Astrocyte of the cerebellum (primary cell): Measurements from ENCODE around the gene KCP.

Experiments
- DNase-seq: peaks from one replicate; pipeline ENCODE4 v3.0.0-alpha.2; 2011; ENCODE audit warnings: low read depth
- H3K4me3 ChIP-seq: 2 replicates; pipeline ENCODE4 v1.5.1; 2011; ENCODE audit warnings: mild to moderate bottlenecking, low read depth, low read length, moderate library complexity
- in situ Hi-C: cut with HindIII; loops from 2 replicates; pipeline ENCODE4 v1.10.0; 2017; ENCODE audit warnings: low sequenced_read_pairs
- TF ChIP-seq, protein P1 (sequence below): IDR thresholded peaks from 2 replicates; pipeline ENCODE4 v1.5.1; 2012; ENCODE audit warnings: low read length, low read depth, moderate library complexity, mild to moderate bottlenecking; ENCODE audit errors: missing control alignments

Gene KCP

DNA sequence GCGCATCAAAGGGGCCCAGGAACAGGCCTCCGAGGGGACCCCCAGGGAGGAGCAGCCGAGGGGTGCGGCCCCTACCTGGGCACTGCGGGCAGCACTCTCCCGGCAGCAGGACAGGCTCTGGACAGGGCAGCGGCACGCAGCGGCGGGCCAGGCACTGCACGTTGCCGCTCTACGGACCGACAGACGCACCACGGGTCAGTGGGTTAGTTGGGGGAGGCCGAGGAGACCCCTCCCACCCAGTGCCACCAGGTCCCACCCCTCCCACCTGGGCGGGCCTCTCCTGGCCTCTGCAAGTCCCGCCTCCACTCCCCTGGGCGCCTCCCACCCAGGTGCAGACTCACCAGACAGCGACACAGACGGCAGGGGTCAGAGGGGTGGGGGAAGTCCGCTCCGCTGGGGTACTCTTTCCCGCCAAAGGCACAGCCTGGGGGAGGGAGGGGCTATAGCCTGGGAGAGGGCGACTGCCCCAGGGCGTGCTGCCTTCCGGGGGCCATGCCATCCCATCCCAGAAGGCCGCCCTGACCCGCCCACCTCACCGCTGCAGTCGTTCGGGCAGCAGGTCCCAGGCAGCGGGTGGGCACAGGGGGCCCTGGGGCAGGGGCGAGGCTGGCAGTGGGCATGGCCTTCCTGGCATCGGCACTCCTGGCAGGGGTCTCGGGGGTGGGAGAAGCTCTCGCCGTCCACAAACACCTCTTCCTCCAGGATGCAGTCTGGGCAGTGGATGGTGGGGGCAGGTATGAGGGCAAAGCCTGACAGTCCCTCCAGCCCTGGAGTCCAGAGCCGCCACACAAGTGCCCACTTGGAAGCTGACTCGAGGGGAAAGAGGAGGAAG lies 19.2 kb downstream of the KCP start:
- DNase-seq: no peak
- in situ Hi-C loops: no loop called here
- H3K4me3 ChIP-seq: no peak overlapping the region
- TF ChIP-seq, protein P1, sequence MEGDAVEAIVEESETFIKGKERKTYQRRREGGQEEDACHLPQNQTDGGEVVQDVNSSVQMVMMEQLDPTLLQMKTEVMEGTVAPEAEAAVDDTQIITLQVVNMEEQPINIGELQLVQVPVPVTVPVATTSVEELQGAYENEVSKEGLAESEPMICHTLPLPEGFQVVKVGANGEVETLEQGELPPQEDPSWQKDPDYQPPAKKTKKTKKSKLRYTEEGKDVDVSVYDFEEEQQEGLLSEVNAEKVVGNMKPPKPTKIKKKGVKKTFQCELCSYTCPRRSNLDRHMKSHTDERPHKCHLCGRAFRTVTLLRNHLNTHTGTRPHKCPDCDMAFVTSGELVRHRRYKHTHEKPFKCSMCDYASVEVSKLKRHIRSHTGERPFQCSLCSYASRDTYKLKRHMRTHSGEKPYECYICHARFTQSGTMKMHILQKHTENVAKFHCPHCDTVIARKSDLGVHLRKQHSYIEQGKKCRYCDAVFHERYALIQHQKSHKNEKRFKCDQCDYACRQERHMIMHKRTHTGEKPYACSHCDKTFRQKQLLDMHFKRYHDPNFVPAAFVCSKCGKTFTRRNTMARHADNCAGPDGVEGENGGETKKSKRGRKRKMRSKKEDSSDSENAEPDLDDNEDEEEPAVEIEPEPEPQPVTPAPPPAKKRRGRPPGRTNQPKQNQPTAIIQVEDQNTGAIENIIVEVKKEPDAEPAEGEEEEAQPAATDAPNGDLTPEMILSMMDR: no peak

GRCh38 chr7:128890306-128891109 lies 20.0 kb downstream of the KCP start:
- TF ChIP-seq, protein P1: no peak
- H3K4me3 ChIP-seq: no peak overlapping the region
- in situ Hi-C loops: no loop called here
- DNase-seq: no peak

GRCh38 chr7:128889121-128889520 lies 21.4 kb downstream of the KCP start:
- H3K4me3 ChIP-seq: no peak overlapping the region
- TF ChIP-seq, protein P1: no peak
- in situ Hi-C loops: no loop called here
- no peak for DNase-seq

DNA sequence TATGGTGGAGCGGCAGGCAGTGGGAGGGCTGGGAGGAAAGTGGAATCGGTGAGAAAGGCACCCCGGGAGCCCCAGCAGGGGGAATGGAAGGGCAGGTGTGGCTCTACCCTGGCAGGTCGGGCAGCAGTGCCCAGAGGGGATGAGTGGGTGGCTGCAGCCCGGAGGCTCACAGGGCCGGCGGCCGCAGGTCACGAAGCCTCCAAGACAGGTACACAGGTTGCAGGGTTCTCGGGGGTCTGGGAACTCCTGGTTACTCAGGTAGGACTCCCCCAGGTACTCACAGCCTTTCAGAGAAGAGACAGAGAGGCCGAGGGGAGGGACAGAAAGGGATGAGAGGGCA lies 21.8 kb downstream of the KCP start:
- in situ Hi-C loops: no loop called here
- no peak for DNase-seq
- TF ChIP-seq, protein P1: no peak
- H3K4me3 ChIP-seq: no peak overlapping the region

DNA sequence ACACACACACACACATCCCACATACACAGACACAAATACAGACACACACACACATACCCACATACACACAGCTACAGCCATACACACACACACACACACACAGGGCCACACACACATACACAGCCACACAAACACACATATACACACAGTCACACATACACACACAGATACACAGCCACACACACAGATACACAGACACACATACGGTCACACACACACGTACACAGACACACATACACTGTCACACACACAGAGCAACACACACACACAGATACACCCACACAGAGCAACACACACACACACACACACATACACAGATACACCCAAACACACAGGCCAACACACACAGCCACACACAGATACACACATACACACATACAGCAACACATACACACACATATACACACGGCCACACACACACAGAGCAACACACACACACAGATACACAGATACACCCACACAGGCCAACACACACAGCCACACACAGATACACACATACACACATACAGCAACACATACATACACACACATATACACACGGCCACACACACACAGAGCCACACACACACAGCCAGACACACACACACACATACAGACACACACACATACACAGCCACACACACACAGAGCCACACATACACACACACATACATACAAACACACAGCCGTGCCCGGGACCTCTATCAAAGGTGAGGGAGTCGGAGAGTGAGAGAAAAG lies 22.3 kb downstream of the KCP start:
- no peak overlapping the region for H3K4me3 ChIP-seq
- TF ChIP-seq, protein P1: no peak
- in situ Hi-C loops: no loop called here
- DNase-seq: no peak

GRCh38 chr7:128887169-128888038 lies 23.1 kb downstream of the KCP start:
- no peak overlapping the region for H3K4me3 ChIP-seq
- in situ Hi-C loops: no loop called here
- TF ChIP-seq, protein P1: no peak
- DNase-seq: no peak
